ENCODE measurements around the gene LMBRD2. TPM values are rescaled to one million over a fixed set of nuclear protein-coding genes. Genes with fewer than 3 reads are reported as not detected.

Gene LMBRD2
- total and polyA plus RNA-seq, 2 donors (not counting 3 experiments of a cell fraction or from before 2014, with no cell fraction given), result 1.2 to 5.2 TPM

GRCh38 chr5:36153298-36153677, 1.6 kb upstream of the LMBRD2 start:
- Histone ChIP-seq H3K27ac (ENCODE audit: insufficient read depth, low read depth, low read length) (no peak overlapping the region), H3K4me1 (ENCODE audit: control insufficient read depth, extremely low read depth, insufficient read depth, low read length) (peaks cover 19% of the 10 kb centered on the region), H3K9me1 (replicated peaks; ENCODE audit: control insufficient read depth, extremely low read depth, insufficient read depth, low read length) (no peaks in the 10 kb centered on the region), H3K27me3 (ENCODE audit: control insufficient read depth in 2 of 2, insufficient read depth in 2 of 2, low read length in 2 of 2) (no peaks in the 10 kb centered on the region), H3K36me3 (ENCODE audit: control insufficient read depth in 2 of 2, extremely low read depth in 1 of 2, insufficient read depth in 2 of 2, low read length in 2 of 2) (no peaks in the 10 kb centered on the region), H3K9ac (replicated peaks; ENCODE audit: extremely low read depth, insufficient read depth, low read length) (peak overlapping the region; percentile 38), H3K79me2 (ENCODE audit: control insufficient read depth, insufficient read depth, low read length) (peaks cover 26% of the 10 kb centered on the region), H3K9me3 (replicated peaks; ENCODE audit: control insufficient read depth, insufficient read depth, low read length) (no peaks in the 10 kb centered on the region), H3K4me3 (replicated peaks in 1 of 3; ENCODE audit: insufficient read depth in 1 of 3, low read depth in 1 of 3, low read length in 3 of 3) (peak overlapping the region in 1 of 3 experiments; percentile 84), H2AFZ (ENCODE audit: low read depth, low read length) (no peak overlapping the region), H4K20me1 (replicated peaks; ENCODE audit: control insufficient read depth, extremely low read depth, insufficient read depth, low read length) (no peaks in the 10 kb centered on the region), H3K4me2 (ENCODE audit: insufficient read depth, low read length) (peak overlapping the region; percentile 70)
- no peak for TF ChIP-seq MAX (IDR thresholded peaks at IDR 0.05; ENCODE audit: insufficient read depth, insufficient read length)
- TF ChIP-seq MYC (IDR thresholded peaks at IDR 0.05; ENCODE audit: low read depth, low read length), result no peak
- TF ChIP-seq EZH2 (IDR thresholded peaks at IDR 0.05; ENCODE audit: borderline replicate concordance, low read depth, low read length, severe bottlenecking), result no peak
- TF ChIP-seq POLR2A (IDR thresholded peaks at IDR 0.05; ENCODE audit: low read depth, low read length), result no peak
- no peak for TF ChIP-seq FOS (IDR thresholded peaks at IDR 0.05; ENCODE audit: borderline replicate concordance, insufficient read depth, low read length)
- TF ChIP-seq POLR2AphosphoS5 (IDR thresholded peaks at IDR 0.05; ENCODE audit: insufficient read depth, low read depth, low read length), result no peak
- TF ChIP-seq CTCF (IDR thresholded peaks at IDR 0.05; ENCODE audit: extremely low read depth in 1 of 2, insufficient read depth in 1 of 2, low read depth in 1 of 2, low read length in 2 of 2), result no peak
- no peak for TF ChIP-seq GATA2 (IDR thresholded peaks at IDR 0.05; ENCODE audit: insufficient read depth, insufficient read length, low read depth, low read length)
- TF ChIP-seq JUN (IDR thresholded peaks at IDR 0.05; ENCODE audit: borderline replicate concordance, insufficient read depth, insufficient read length, low read depth), result no peak
- ChIA-PET CTCF (interaction anchor here (0.9 to 4.7 kb wide), 4 partner anchors 8 to 88 kb away, joined by 4 to 30 read pairs (median 18); partner anchors contain the start of gene NADK2), POLR2A (no interaction called here)
- DNase-seq (ENCODE audit: low read depth, low spot score) (no peak), FAIRE-seq (no peak)
- dilution Hi-C loops (cut with MboI; ENCODE audit: extremely low pct_ligation_motif_present, low sequenced_read_pairs) (no loop called here), intact Hi-C loops (cut with micrococcal nuclease) (loop anchor here (2.0 to 5.0 kb wide), 2 partner anchors 24 to 724 kb away; partner anchors contain the start of gene NIPBL)
- no TSS peak for BruUV-seq (replicated peaks)

Data from endothelial cell of umbilical vein (primary cell).